GM18858 (cell line): ENCODE data around the gene NBEA.
"Not testable (repeated sequence)": the region's sequence is repeated elsewhere in the genome, so short reads cannot be mapped to it uniquely, and the experiment has no call there.

ENCODE experiments used
- ATAC-seq: cut with Tn5 transposase; IDR thresholded peaks from one replicate; pipeline ENCODE4 v1.9.1; 2021; ENCODE audit not compliant: unreplicated experiment

NBEA gene

GRCh38 chr13:34941835-34942731, at the start of gene NBEA:
Gene NBEA, plus strand, starts transcription at chr13:34942270. Its CDS starts 551 bp downstream, at chr13:34942821.
- peak; percentile 43 for ATAC-seq

GRCh38 chr13:34894756-34895155, 47.3 kb upstream of the NBEA start:
- no peak for ATAC-seq

GRCh38 chr13:34897220-34897619, 44.9 kb upstream of the NBEA start:
- no peak for ATAC-seq

GRCh38 chr13:34899888-34900287, 42.2 kb upstream of the NBEA start:
- no peak for ATAC-seq

- ATAC-seq: no peak
Measured at GRCh38 chr13:34900288-34900739, 41.8 kb upstream of the NBEA start.

GRCh38 chr13:34901572-34901971, 40.5 kb upstream of the NBEA start:
- ATAC-seq: no peak

- no peak for ATAC-seq
Measured at GRCh38 chr13:34911159-34911558, 30.9 kb upstream of the NBEA start.

- no peak for ATAC-seq
Measured at GRCh38 chr13:34913040-34913439, 29.0 kb upstream of the NBEA start.

- ATAC-seq: no peak
Measured at GRCh38 chr13:34914416-34914815, 27.7 kb upstream of the NBEA start.

- ATAC-seq: no peak
Measured at GRCh38 chr13:34926508-34926907, 15.6 kb upstream of the NBEA start.

- not testable (repeated sequence) for ATAC-seq
Measured at GRCh38 chr13:34928676-34929075, 13.4 kb upstream of the NBEA start.

- ATAC-seq: no peak
Measured at GRCh38 chr13:34931572-34931971, 10.5 kb upstream of the NBEA start.

- ATAC-seq: no peak
Measured at GRCh38 chr13:34933349-34933748, 8.7 kb upstream of the NBEA start.

- no peak for ATAC-seq
Measured at GRCh38 chr13:34933786-34934185, 8.3 kb upstream of the NBEA start.

- ATAC-seq: no peak
Measured at GRCh38 chr13:34935841-34936240, 6.2 kb upstream of the NBEA start.

- ATAC-seq: no peak
Measured at GRCh38 chr13:34939771-34940170, 2.3 kb upstream of the NBEA start.

- no peak for ATAC-seq
Measured at GRCh38 chr13:34941436-34941834, 635 bp upstream of the NBEA start.

GRCh38 chr13:34942732-34943435, 814 bp downstream of the NBEA start:
- ATAC-seq: no peak

GRCh38 chr13:34943436-34944273, 1.6 kb downstream of the NBEA start:
- no peak for ATAC-seq

GRCh38 chr13:34944274-34944634, 2.2 kb downstream of the NBEA start:
- no peak for ATAC-seq

GRCh38 chr13:34944751-34945150, 2.7 kb downstream of the NBEA start:
- ATAC-seq: no peak
